ENCODE results near the gene SLC38A10. TPM values are rescaled to one million over a fixed set of nuclear protein-coding genes. Genes with fewer than 3 reads are reported as not detected.

The SLC38A10 gene
- total and polyA plus RNA-seq, 2 of the 13 experiments (the other 11 are each of a cell fraction or from before 2014, with no cell fraction given), result 23.4 to 55.8 TPM

GRCh38 chr17:81324851-81325713 is 30.0 kb upstream of the SLC38A10 start (continued):
- TF ChIP-seq U2AF1 (optimal IDR thresholded peaks at IDR 0.05; ENCODE audit: low read depth, low read length) (no peak), EP300 (IDR thresholded peaks at IDR 0.05; ENCODE audit: low read depth in 2 of 2, low read length in 2 of 2) (no peak), EP300 (CRISPR knock-in tag; IDR thresholded peaks at IDR 0.05; ENCODE audit: borderline replicate concordance) (no peak), ZNF282 (IDR thresholded peaks at IDR 0.05; ENCODE audit: partially characterized antibody) (no peak), ZNF784 (CRISPR knock-in tag; IDR thresholded peaks at IDR 0.05; ENCODE audit: borderline replicate concordance) (no peak), ZNF263 (CRISPR knock-in tag; IDR thresholded peaks at IDR 0.05) (no peak), ZNF232 (CRISPR knock-in tag; IDR thresholded peaks at IDR 0.05; ENCODE audit: borderline replicate concordance) (no peak), SPEN (CRISPR knock-in tag; IDR thresholded peaks at IDR 0.05; ENCODE audit: low read depth) (no peak)

- H3K36me3 ChIP-seq (replicated peaks in 1 of 2; ENCODE audit: control insufficient read depth in 1 of 2, insufficient read depth in 2 of 2, low read length in 2 of 2), result no peaks in the 10 kb centered on the region
- ChIA-PET POLR2A (no interaction called here), CTCF (ENCODE audit: low intra/inter-chr PET ratio, low total read pairs) (no interaction called here)
- H3K9me3 ChIP-seq (ENCODE audit: low read length), result no peaks in the 10 kb centered on the region
- FAIRE-seq, result no peak
- DNase-seq (ENCODE audit: low spot score), result no peak
- H2AFZ ChIP-seq (ENCODE audit: low read length), result no peak overlapping the region
- H3K79me2 ChIP-seq (ENCODE audit: insufficient read depth, low read length), result no peaks in the 10 kb centered on the region
- in situ Hi-C loops (cut with HindIII; ENCODE audit: extremely low pct_ligation_motif_present, low pct_unique_long_range_greater_than_20kb) (no loop called here), intact Hi-C loops (cut with micrococcal nuclease; ENCODE audit: unreplicated experiment) (no loop called here)
- H3K27me3 ChIP-seq (ENCODE audit: control insufficient read depth in 1 of 2, insufficient read depth in 2 of 2, low read length in 2 of 2), result peaks cover 2 to 40% of the 10 kb centered on the region in 2 experiments
- BruUV-seq (replicated peaks), result no TSS peak
- H3K4me2 ChIP-seq (ENCODE audit: low read depth, low read length), result no peak overlapping the region
- H3K9ac ChIP-seq (ENCODE audit: insufficient read depth, low read depth, low read length), result no peak overlapping the region
- no peak for ATAC-seq
- WGBS (ENCODE audit: low lambda C conversion rate), result 72% methylated on average over 10 of the region's 17 CpGs
- H4K20me1 ChIP-seq (ENCODE audit: insufficient read depth, low read length), result no peaks in the 10 kb centered on the region
- no peak overlapping the region for H3K27ac ChIP-seq (ENCODE audit: extremely low read length, insufficient read depth, low read length)
- H3K4me1 ChIP-seq (ENCODE audit: insufficient read depth, low read length), result peaks cover 50% of the 10 kb centered on the region
- H3K4me3 ChIP-seq (replicated peaks in 1 of 3; ENCODE audit: insufficient read depth in 1 of 3, low read depth in 2 of 3, low read length in 3 of 3), result no peak overlapping the region
- no peak for TF ChIP-seq PITX1 (CRISPR knock-in tag; IDR thresholded peaks at IDR 0.05)
- TF ChIP-seq ZNF549 (CRISPR knock-in tag; IDR thresholded peaks at IDR 0.05), result no peak
- TF ChIP-seq BHLHE40 (IDR thresholded peaks at IDR 0.05; ENCODE audit: low read length), result no peak
- TF ChIP-seq SALL2 (CRISPR knock-in tag; IDR thresholded peaks at IDR 0.05), result no peak
- TF ChIP-seq ZNF646 (CRISPR knock-in tag; IDR thresholded peaks at IDR 0.05), result no peak
- no peak for TF ChIP-seq ZBTB7B (CRISPR knock-in tag; IDR thresholded peaks at IDR 0.05)
- TF ChIP-seq ZNF580 (CRISPR knock-in tag; IDR thresholded peaks at IDR 0.05; ENCODE audit: borderline replicate concordance, low read depth), result no peak
Observed at GRCh38 chr17:81324177-81324850, 29.2 kb upstream of the SLC38A10 start.

All from HepG2 (cell line).